A673 (cell line): Measurements from ENCODE around the gene CDT1.

Source experiments
- EZH2 ChIP-seq: fragments of 200-600 bp; sonication (generic); IDR thresholded peaks from 2 replicates; pipeline ENCODE4 v1.6.1; 2017; ENCODE audit warnings: borderline replicate concordance, low read depth, mild to moderate bottlenecking, mixed read lengths, antibody characterized with exemption, low read length; ENCODE audit not compliant: poor library complexity, severe bottlenecking
- TF ChIP-seq, protein P1 (sequence below): fragments of 300-800, 200-600 bp; sonication (generic); conservative IDR thresholded peaks from 2 replicates; pipeline ENCODE4 v1.5.1; 2017; ENCODE audit warnings: low read depth, mild to moderate bottlenecking, antibody characterized with exemption, low read length, moderate library complexity, mixed read lengths

- TF ChIP-seq, protein P1, sequence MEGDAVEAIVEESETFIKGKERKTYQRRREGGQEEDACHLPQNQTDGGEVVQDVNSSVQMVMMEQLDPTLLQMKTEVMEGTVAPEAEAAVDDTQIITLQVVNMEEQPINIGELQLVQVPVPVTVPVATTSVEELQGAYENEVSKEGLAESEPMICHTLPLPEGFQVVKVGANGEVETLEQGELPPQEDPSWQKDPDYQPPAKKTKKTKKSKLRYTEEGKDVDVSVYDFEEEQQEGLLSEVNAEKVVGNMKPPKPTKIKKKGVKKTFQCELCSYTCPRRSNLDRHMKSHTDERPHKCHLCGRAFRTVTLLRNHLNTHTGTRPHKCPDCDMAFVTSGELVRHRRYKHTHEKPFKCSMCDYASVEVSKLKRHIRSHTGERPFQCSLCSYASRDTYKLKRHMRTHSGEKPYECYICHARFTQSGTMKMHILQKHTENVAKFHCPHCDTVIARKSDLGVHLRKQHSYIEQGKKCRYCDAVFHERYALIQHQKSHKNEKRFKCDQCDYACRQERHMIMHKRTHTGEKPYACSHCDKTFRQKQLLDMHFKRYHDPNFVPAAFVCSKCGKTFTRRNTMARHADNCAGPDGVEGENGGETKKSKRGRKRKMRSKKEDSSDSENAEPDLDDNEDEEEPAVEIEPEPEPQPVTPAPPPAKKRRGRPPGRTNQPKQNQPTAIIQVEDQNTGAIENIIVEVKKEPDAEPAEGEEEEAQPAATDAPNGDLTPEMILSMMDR: no peak
- TF ChIP-seq EZH2: no peak
Observed at GRCh38 chr16:88772871-88773811, 30.4 kb upstream of the CDT1 start.
